ENCODE results near the gene GADD45GIP1. TPM values are rescaled to one million over a fixed set of nuclear protein-coding genes. Genes with fewer than 3 reads are reported as not detected.

GADD45GIP1 gene
- polyA plus RNA-seq, 2 donors: 53.7 to 57.0 TPM

- Histone ChIP-seq H3K27ac (ENCODE audit: low read depth in 2 of 2, low read length in 1 of 2) (no peak overlapping the region), H3K36me3 (ENCODE audit: control insufficient read depth in 2 of 2, insufficient read depth in 2 of 2, low read length in 1 of 2) (no peaks in the 10 kb centered on the region), H3K9me3 (ENCODE audit: control insufficient read depth in 2 of 2, insufficient read depth in 1 of 2, low read depth in 1 of 2, low read length in 1 of 2) (no peaks in the 10 kb centered on the region), H3K4me3 (ENCODE audit: low read depth in 1 of 2, low read length in 2 of 2) (no peak overlapping the region), H3K4me1 (ENCODE audit: control insufficient read depth in 2 of 2, insufficient read depth in 2 of 2, low read length in 1 of 2) (peaks cover 0 to 7% of the 10 kb centered on the region in 2 donors), H3K27me3 (ENCODE audit: control insufficient read depth in 1 of 2, insufficient read depth in 2 of 2, low read length in 2 of 2) (no peaks in the 10 kb centered on the region)
- 70 to 72% methylated on average over 3 of the region's 3 CpGs for WGBS, 2 donors
Measured at GRCh38 chr19:12990853-12991252, 33.8 kb upstream of the GADD45GIP1 start.

- Histone ChIP-seq H3K4me3 (ENCODE audit: low read depth in 1 of 2, low read length in 2 of 2) (no peak overlapping the region), H3K36me3 (ENCODE audit: control insufficient read depth in 2 of 2, insufficient read depth in 2 of 2, low read length in 1 of 2) (no peaks in the 10 kb centered on the region), H3K4me1 (ENCODE audit: control insufficient read depth in 2 of 2, insufficient read depth in 2 of 2, low read length in 1 of 2) (peaks cover 0 to 10% of the 10 kb centered on the region in 2 donors), H3K27ac (ENCODE audit: low read depth in 2 of 2, low read length in 1 of 2) (no peak overlapping the region), H3K27me3 (ENCODE audit: control insufficient read depth in 1 of 2, insufficient read depth in 2 of 2, low read length in 2 of 2) (no peaks in the 10 kb centered on the region), H3K9me3 (ENCODE audit: control insufficient read depth in 2 of 2, insufficient read depth in 1 of 2, low read depth in 1 of 2, low read length in 1 of 2) (no peaks in the 10 kb centered on the region)
- WGBS, 2 donors: 61 to 66% methylated on average over 17 to 22 of the region's 22 CpGs
Measured at GRCh38 chr19:12990431-12990830, 33.4 kb upstream of the GADD45GIP1 start.

DNA sequence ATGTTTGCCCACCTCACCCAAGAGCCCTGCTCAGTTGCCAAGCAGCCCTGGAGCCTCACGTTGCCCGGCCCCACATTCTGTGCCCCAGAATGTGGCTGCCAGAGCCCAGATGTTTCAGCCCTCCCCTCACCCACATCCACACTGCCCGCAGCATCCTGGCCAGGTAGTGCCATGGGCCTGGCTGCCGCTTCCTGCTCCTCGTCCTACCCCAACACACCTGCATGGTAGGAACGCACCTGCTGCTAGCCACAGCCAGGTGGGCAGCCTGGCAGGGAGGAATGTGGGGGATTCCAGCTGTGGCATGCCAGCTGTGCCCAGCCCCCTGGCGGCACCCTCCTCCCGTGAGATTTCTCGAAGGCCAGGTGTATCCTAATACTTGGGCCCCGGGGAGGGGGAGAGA is 30.8 kb upstream of the GADD45GIP1 start:
- H3K27ac ChIP-seq (ENCODE audit: low read depth in 2 of 2, low read length in 1 of 2): no peak overlapping the region
- H3K27me3 ChIP-seq (ENCODE audit: control insufficient read depth in 1 of 2, insufficient read depth in 2 of 2, low read length in 2 of 2): no peaks in the 10 kb centered on the region
- WGBS, 2 donors: 48 to 56% methylated on average over 10 of the region's 10 CpGs
- H3K36me3 ChIP-seq (ENCODE audit: control insufficient read depth in 2 of 2, insufficient read depth in 2 of 2, low read length in 1 of 2): no peaks in the 10 kb centered on the region
- peaks cover 0 to 11% of the 10 kb centered on the region in 2 donors for H3K4me1 ChIP-seq (ENCODE audit: control insufficient read depth in 2 of 2, insufficient read depth in 2 of 2, low read length in 1 of 2)
- no peak overlapping the region for H3K4me3 ChIP-seq (ENCODE audit: low read depth in 1 of 2, low read length in 2 of 2)
- H3K9me3 ChIP-seq (ENCODE audit: control insufficient read depth in 2 of 2, insufficient read depth in 1 of 2, low read depth in 1 of 2, low read length in 1 of 2): no peaks in the 10 kb centered on the region

- H3K36me3 ChIP-seq (ENCODE audit: control insufficient read depth in 2 of 2, insufficient read depth in 2 of 2, low read length in 1 of 2): no peaks in the 10 kb centered on the region
- WGBS, 2 donors: 64 to 77% methylated on average over 3 of the region's 3 CpGs
- H3K4me1 ChIP-seq (ENCODE audit: control insufficient read depth in 2 of 2, insufficient read depth in 2 of 2, low read length in 1 of 2): peaks cover 0 to 11% of the 10 kb centered on the region in 2 donors
- H3K27ac ChIP-seq (ENCODE audit: low read depth in 2 of 2, low read length in 1 of 2): no peak overlapping the region
- H3K27me3 ChIP-seq (ENCODE audit: control insufficient read depth in 1 of 2, insufficient read depth in 2 of 2, low read length in 2 of 2): no peaks in the 10 kb centered on the region
- H3K9me3 ChIP-seq (ENCODE audit: control insufficient read depth in 2 of 2, insufficient read depth in 1 of 2, low read depth in 1 of 2, low read length in 1 of 2): no peaks in the 10 kb centered on the region
- H3K4me3 ChIP-seq (ENCODE audit: low read depth in 1 of 2, low read length in 2 of 2): no peak overlapping the region
Measured at GRCh38 chr19:12987190-12987589, 30.2 kb upstream of the GADD45GIP1 start.

DNA sequence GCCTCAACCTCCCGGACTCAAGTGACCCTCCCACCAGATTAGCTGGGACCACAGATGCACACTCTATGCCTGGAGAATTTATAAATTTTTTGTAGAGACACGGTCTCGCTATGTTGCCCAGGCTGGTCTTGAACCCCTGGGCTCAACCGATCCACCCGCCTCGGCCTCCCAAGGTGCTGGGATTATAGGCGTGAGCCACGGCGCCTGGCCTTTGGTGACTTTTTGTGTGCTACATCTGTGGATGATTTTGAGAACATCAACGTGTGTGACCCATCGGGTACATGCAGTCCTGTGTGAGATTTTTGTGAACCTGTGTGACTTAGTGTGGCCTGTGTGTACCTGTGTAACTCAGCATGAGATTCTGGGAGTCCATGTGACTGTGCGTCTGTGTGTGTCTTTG is 29.7 kb upstream of the GADD45GIP1 start:
- Histone ChIP-seq H3K9me3 (ENCODE audit: control insufficient read depth in 2 of 2, insufficient read depth in 1 of 2, low read depth in 1 of 2, low read length in 1 of 2) (no peaks in the 10 kb centered on the region), H3K4me3 (ENCODE audit: low read depth in 1 of 2, low read length in 2 of 2) (no peak overlapping the region), H3K27me3 (ENCODE audit: control insufficient read depth in 1 of 2, insufficient read depth in 2 of 2, low read length in 2 of 2) (no peaks in the 10 kb centered on the region), H3K36me3 (ENCODE audit: control insufficient read depth in 2 of 2, insufficient read depth in 2 of 2, low read length in 1 of 2) (no peaks in the 10 kb centered on the region), H3K4me1 (ENCODE audit: control insufficient read depth in 2 of 2, insufficient read depth in 2 of 2, low read length in 1 of 2) (peaks cover 0 to 11% of the 10 kb centered on the region in 2 donors), H3K27ac (ENCODE audit: low read depth in 2 of 2, low read length in 1 of 2) (no peak overlapping the region)
- whole genome bisulfite sequencing, 2 donors: 93 to 98% methylated on average over 12 of the region's 12 CpGs

DNA sequence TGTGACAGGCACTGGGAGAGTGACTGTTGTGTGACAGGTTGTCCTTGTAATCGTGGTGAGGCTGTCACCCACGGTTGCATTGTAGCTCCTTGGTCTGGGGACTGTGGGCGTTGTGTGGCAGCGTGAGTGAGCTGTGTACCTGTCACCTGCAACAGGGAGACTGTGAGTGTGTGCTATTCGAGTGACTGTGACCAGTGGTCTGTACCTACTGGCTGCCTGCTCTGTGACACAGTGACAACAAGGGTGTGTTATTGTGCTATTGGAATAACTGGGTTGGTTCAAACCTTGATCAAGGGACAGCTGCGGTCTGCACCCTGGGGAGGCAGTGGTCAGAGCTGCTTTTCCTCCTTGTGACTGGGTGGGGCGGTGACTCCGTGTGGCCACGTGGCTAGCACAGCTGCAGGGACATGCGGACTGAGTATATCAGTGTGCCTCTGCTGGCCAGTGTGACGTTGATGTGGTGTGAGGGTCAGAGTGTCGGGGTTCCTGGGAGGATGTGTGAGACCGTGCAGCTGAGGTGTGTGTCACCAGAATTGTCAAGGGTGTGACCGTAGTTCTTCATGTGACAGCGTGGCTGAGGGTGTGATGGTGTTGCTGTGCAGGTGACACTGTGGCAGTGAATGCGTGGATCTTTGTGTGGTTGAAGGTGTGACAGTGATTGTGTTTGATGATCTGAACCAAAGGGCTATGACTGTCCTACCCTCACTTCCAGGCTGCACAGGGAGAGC is 28.2 kb upstream of the GADD45GIP1 start:
- H3K36me3 ChIP-seq (ENCODE audit: control insufficient read depth in 2 of 2, insufficient read depth in 2 of 2, low read length in 1 of 2): no peaks in the 10 kb centered on the region
- no peak overlapping the region for H3K4me3 ChIP-seq (ENCODE audit: low read depth in 1 of 2, low read length in 2 of 2)
- no peaks in the 10 kb centered on the region for H3K27me3 ChIP-seq (ENCODE audit: control insufficient read depth in 1 of 2, insufficient read depth in 2 of 2, low read length in 2 of 2)
- H3K27ac ChIP-seq (ENCODE audit: low read depth in 2 of 2, low read length in 1 of 2): no peak overlapping the region
- peaks cover 0 to 11% of the 10 kb centered on the region in 2 donors for H3K4me1 ChIP-seq (ENCODE audit: control insufficient read depth in 2 of 2, insufficient read depth in 2 of 2, low read length in 1 of 2)
- H3K9me3 ChIP-seq (ENCODE audit: control insufficient read depth in 2 of 2, insufficient read depth in 1 of 2, low read depth in 1 of 2, low read length in 1 of 2): no peaks in the 10 kb centered on the region
- WGBS, 2 donors: 48 to 63% methylated on average over 16 of the region's 16 CpGs

- WGBS, 2 donors: 38 to 42% methylated on average over 10 of the region's 10 CpGs
- Histone ChIP-seq H3K27me3 (ENCODE audit: control insufficient read depth in 1 of 2, insufficient read depth in 2 of 2, low read length in 2 of 2) (no peaks in the 10 kb centered on the region), H3K36me3 (ENCODE audit: control insufficient read depth in 2 of 2, insufficient read depth in 2 of 2, low read length in 1 of 2) (no peaks in the 10 kb centered on the region), H3K9me3 (ENCODE audit: control insufficient read depth in 2 of 2, insufficient read depth in 1 of 2, low read depth in 1 of 2, low read length in 1 of 2) (no peaks in the 10 kb centered on the region), H3K4me1 (ENCODE audit: control insufficient read depth in 2 of 2, insufficient read depth in 2 of 2, low read length in 1 of 2) (peaks cover 0 to 11% of the 10 kb centered on the region in 2 donors), H3K4me3 (ENCODE audit: low read depth in 1 of 2, low read length in 2 of 2) (no peak overlapping the region), H3K27ac (ENCODE audit: low read depth in 2 of 2, low read length in 1 of 2) (no peak overlapping the region)
Measured at GRCh38 chr19:12984683-12985048, 27.6 kb upstream of the GADD45GIP1 start.

DNA sequence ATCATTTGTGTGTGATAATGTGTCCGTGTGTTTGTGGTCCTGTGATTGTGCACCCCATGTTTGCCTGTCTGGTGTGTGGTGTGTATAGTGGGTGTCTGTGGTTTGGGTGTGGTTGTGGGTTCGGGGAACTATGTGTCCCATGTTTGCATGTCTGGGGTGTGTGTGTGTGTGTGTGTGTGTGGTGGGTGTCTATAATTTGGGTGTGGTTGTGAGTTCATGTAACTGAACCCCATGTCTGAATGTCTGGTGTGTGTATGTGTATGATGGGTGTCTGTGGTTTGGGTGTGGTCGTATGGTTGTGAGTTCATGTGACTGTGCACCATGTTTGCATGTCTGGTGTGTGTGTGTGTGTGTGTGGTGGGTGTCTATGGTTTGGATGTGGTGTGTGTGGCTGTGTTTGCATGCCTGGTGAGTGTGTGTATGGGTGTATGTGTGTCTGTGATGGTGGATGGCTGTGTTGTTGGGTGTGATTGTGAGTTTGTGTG is 27.2 kb upstream of the GADD45GIP1 start:
- no peaks in the 10 kb centered on the region for H3K27me3 ChIP-seq (ENCODE audit: control insufficient read depth in 1 of 2, insufficient read depth in 2 of 2, low read length in 2 of 2)
- H3K36me3 ChIP-seq (ENCODE audit: control insufficient read depth in 2 of 2, insufficient read depth in 2 of 2, low read length in 1 of 2): no peaks in the 10 kb centered on the region
- 71 to 75% methylated on average over 3 of the region's 3 CpGs for WGBS, 2 donors
- no peak overlapping the region for H3K27ac ChIP-seq (ENCODE audit: low read depth in 2 of 2, low read length in 1 of 2)
- H3K4me1 ChIP-seq (ENCODE audit: control insufficient read depth in 2 of 2, insufficient read depth in 2 of 2, low read length in 1 of 2): peaks cover 0 to 11% of the 10 kb centered on the region in 2 donors
- no peak overlapping the region for H3K4me3 ChIP-seq (ENCODE audit: low read depth in 1 of 2, low read length in 2 of 2)
- H3K9me3 ChIP-seq (ENCODE audit: control insufficient read depth in 2 of 2, insufficient read depth in 1 of 2, low read depth in 1 of 2, low read length in 1 of 2): no peaks in the 10 kb centered on the region

DNA sequence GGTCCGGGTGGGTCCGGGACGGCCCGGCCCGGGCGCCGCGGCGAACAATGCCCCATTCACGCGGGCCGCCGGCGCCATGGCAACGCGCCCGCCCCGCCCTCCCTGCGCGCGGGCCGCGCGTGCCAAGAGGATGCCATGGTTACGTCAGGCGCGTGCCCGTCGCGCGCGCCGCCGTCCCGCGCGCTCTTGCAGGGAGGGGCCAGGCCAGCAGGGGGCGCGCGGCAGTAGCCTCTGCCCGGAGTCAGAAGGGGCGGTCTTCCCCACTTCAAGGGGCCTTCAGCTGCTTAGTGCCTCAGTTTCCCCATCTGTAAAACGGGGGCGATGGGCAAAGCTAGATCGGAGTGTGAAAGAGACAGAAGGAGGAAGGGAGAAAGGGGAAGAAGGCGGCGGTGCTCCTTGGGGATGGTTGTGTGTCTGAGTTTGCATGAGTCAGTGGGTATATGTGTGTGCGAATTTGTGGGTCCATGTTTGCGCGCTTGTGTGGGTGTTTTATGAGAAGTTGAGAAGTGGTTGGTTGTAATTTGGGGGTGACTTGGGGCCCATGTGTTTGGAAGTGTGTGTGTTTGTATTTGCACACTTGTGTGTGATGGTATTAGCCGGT is 26.6 kb upstream of the GADD45GIP1 start:
- H3K27ac ChIP-seq (ENCODE audit: low read depth in 2 of 2, low read length in 1 of 2): no peak overlapping the region
- peaks cover 0 to 11% of the 10 kb centered on the region in 2 donors for H3K4me1 ChIP-seq (ENCODE audit: control insufficient read depth in 2 of 2, insufficient read depth in 2 of 2, low read length in 1 of 2)
- H3K27me3 ChIP-seq (ENCODE audit: control insufficient read depth in 1 of 2, insufficient read depth in 2 of 2, low read length in 2 of 2): no peaks in the 10 kb centered on the region
- peak overlapping the region in 1 of 2 donors; percentile 26 for H3K4me3 ChIP-seq (ENCODE audit: low read depth in 1 of 2, low read length in 2 of 2)
- no peaks in the 10 kb centered on the region for H3K9me3 ChIP-seq (ENCODE audit: control insufficient read depth in 2 of 2, insufficient read depth in 1 of 2, low read depth in 1 of 2, low read length in 1 of 2)
- 9 to 12% methylated on average over 35 to 51 of the region's 51 CpGs for WGBS, 2 donors
- no peaks in the 10 kb centered on the region for H3K36me3 ChIP-seq (ENCODE audit: control insufficient read depth in 2 of 2, insufficient read depth in 2 of 2, low read length in 1 of 2)

GRCh38 chr19:12983091-12983490 is 26.1 kb upstream of the GADD45GIP1 start:
- H3K4me1 ChIP-seq (ENCODE audit: control insufficient read depth in 2 of 2, insufficient read depth in 2 of 2, low read length in 1 of 2): peaks cover 0 to 11% of the 10 kb centered on the region in 2 donors
- H3K36me3 ChIP-seq (ENCODE audit: control insufficient read depth in 2 of 2, insufficient read depth in 2 of 2, low read length in 1 of 2): no peaks in the 10 kb centered on the region
- peak overlapping the region in 1 of 2 donors; percentile 26 for H3K4me3 ChIP-seq (ENCODE audit: low read depth in 1 of 2, low read length in 2 of 2)
- no peaks in the 10 kb centered on the region for H3K27me3 ChIP-seq (ENCODE audit: control insufficient read depth in 1 of 2, insufficient read depth in 2 of 2, low read length in 2 of 2)
- no peak overlapping the region for H3K27ac ChIP-seq (ENCODE audit: low read depth in 2 of 2, low read length in 1 of 2)
- WGBS, 2 donors: 44 to 46% methylated on average over 10 of the region's 10 CpGs
- H3K9me3 ChIP-seq (ENCODE audit: control insufficient read depth in 2 of 2, insufficient read depth in 1 of 2, low read depth in 1 of 2, low read length in 1 of 2): no peaks in the 10 kb centered on the region

Measured in esophagus (tissue), 2 donors.